ENCODE data around the gene DPYSL3. TPM values are rescaled to one million over a fixed set of nuclear protein-coding genes. Genes with fewer than 3 reads are reported as not detected.

DPYSL3 gene
- total RNA-seq, 4 donors from 2014 or later = 7.4 to 42.1 (median 21.8) TPM

- H3K9me3 ChIP-seq = no peaks in the 10 kb centered on the region
- H3K4me1 ChIP-seq = no peaks in the 10 kb centered on the region
- DNase-seq = no peak
- H3K27me3 ChIP-seq = no peaks in the 10 kb centered on the region
- TF ChIP-seq POLR2A (IDR thresholded peaks at IDR 0.05) = no peak
- TF ChIP-seq CTCF (IDR thresholded peaks at IDR 0.05) = no peak
- no peak overlapping the region for H3K4me3 ChIP-seq
- H3K36me3 ChIP-seq = no peaks in the 10 kb centered on the region
- H3K27ac ChIP-seq = no peak overlapping the region
These were observed 121.4 kb downstream of the DPYSL3 start for GRCh38 chr5:147388184-147389108.

- TF ChIP-seq CTCF (IDR thresholded peaks at IDR 0.05) (no peak), POLR2A (IDR thresholded peaks at IDR 0.05) (no peak)
- Histone ChIP-seq H3K36me3 (no peaks in the 10 kb centered on the region), H3K9me3 (no peaks in the 10 kb centered on the region), H3K27me3 (no peaks in the 10 kb centered on the region), H3K4me1 (no peaks in the 10 kb centered on the region), H3K27ac (no peak overlapping the region), H3K4me3 (no peak overlapping the region)
- no peak for DNase-seq
These were observed 122.8 kb downstream of the DPYSL3 start for GRCh38 chr5:147387109-147387508.

- Histone ChIP-seq H3K4me3 (no peak overlapping the region), H3K36me3 (no peaks in the 10 kb centered on the region), H3K27me3 (no peaks in the 10 kb centered on the region), H3K4me1 (no peaks in the 10 kb centered on the region), H3K27ac (no peak overlapping the region), H3K9me3 (no peaks in the 10 kb centered on the region)
- TF ChIP-seq POLR2A (IDR thresholded peaks at IDR 0.05) (no peak), CTCF (IDR thresholded peaks at IDR 0.05) (no peak)
- DNase-seq = no peak
These were observed 125.3 kb downstream of the DPYSL3 start for GRCh38 chr5:147384346-147385193.

GRCh38 chr5:147382776-147383175 is 127.1 kb downstream of the DPYSL3 start:
- TF ChIP-seq POLR2A (IDR thresholded peaks at IDR 0.05) (no peak), CTCF (IDR thresholded peaks at IDR 0.05) (no peak)
- DNase-seq = no peak
- Histone ChIP-seq H3K27me3 (no peaks in the 10 kb centered on the region), H3K4me1 (no peaks in the 10 kb centered on the region), H3K36me3 (no peaks in the 10 kb centered on the region), H3K27ac (peak overlapping the region in 1 of 4 donors; percentile 17), H3K4me3 (peak overlapping the region in 1 of 4 donors; percentile 32), H3K9me3 (no peaks in the 10 kb centered on the region)

- H3K36me3 ChIP-seq = no peaks in the 10 kb centered on the region
- no peak overlapping the region for H3K27ac ChIP-seq
- H3K27me3 ChIP-seq = no peaks in the 10 kb centered on the region
- no peak for TF ChIP-seq CTCF (IDR thresholded peaks at IDR 0.05)
- no peak for TF ChIP-seq POLR2A (IDR thresholded peaks at IDR 0.05)
- no peak for DNase-seq
- H3K4me3 ChIP-seq = no peak overlapping the region
- H3K9me3 ChIP-seq = no peaks in the 10 kb centered on the region
- H3K4me1 ChIP-seq = no peaks in the 10 kb centered on the region
These were observed 128.3 kb downstream of the DPYSL3 start for GRCh38 chr5:147381555-147381954.

Measured in Peyer's patch (tissue), 4 donors.